Retina (tissue), 1 donor: ENCODE results near the gene LCAT.
"Not testable (repeated sequence)": the region's sequence is repeated elsewhere in the genome, so short reads cannot be mapped to it uniquely, and the experiment has no call there.

Experiments used
- DNase-seq: peaks from one replicate; pipeline ENCODE4 v3.0.0-alpha.2; 2016

The LCAT gene

GRCh38 chr16:67943619-67944504, at the start of gene LCAT:
Gene LCAT, minus strand, starts transcription at chr16:67944120. Its CDS starts 19 bp downstream, at chr16:67944101.
- DNase-seq: no peak

GRCh38 chr16:67993207-67994039, 49.5 kb upstream of the LCAT start:
- DNase-seq: peak; percentile 94

GRCh38 chr16:67992661-67993206, 48.8 kb upstream of the LCAT start:
- DNase-seq: no peak

GRCh38 chr16:67990018-67990386, 46.1 kb upstream of the LCAT start:
- DNase-seq: no peak

- DNase-seq: no peak
Measured at GRCh38 chr16:67989322-67990017, 45.5 kb upstream of the LCAT start.

GRCh38 chr16:67988675-67989074, 44.8 kb upstream of the LCAT start:
- no peak for DNase-seq

- DNase-seq: no peak
Measured at GRCh38 chr16:67987460-67988160, 43.7 kb upstream of the LCAT start.

- no peak for DNase-seq
Measured at GRCh38 chr16:67986949-67987348, 43.0 kb upstream of the LCAT start.

- no peak for DNase-seq
Measured at GRCh38 chr16:67982011-67982696, 38.2 kb upstream of the LCAT start.

GRCh38 chr16:67979955-67980678, 36.2 kb upstream of the LCAT start, which contains the start of gene DPEP3:
Gene DPEP3, minus strand, starts transcription at chr16:67980499. Its CDS starts 119 bp downstream, at chr16:67980380.
- DNase-seq: no peak

- DNase-seq: no peak
Measured at GRCh38 chr16:67977469-67978227, 33.7 kb upstream of the LCAT start.

GRCh38 chr16:67977005-67977404, 33.1 kb upstream of the LCAT start:
- DNase-seq: no peak

GRCh38 chr16:67976205-67976604, 32.3 kb upstream of the LCAT start:
- DNase-seq: no peak

- no peak for DNase-seq
Measured at GRCh38 chr16:67975321-67976105, 31.6 kb upstream of the LCAT start.

GRCh38 chr16:67972285-67972684, 28.4 kb upstream of the LCAT start:
- DNase-seq: not testable (repeated sequence)

GRCh38 chr16:67971111-67971510, 27.2 kb upstream of the LCAT start:
- DNase-seq: no peak

- DNase-seq: no peak
Measured at GRCh38 chr16:67969254-67970039, 25.5 kb upstream of the LCAT start.
